Body of pancreas (tissue), 4 donors: Measurements from ENCODE around the gene AOAH. TPM values are rescaled to one million over a fixed set of nuclear protein-coding genes. Genes with fewer than 3 reads are reported as not detected.

Source experiments
- ATAC-seq: fragments of 150-250 bp; one replicate; pipeline ENCODE4 v1.9.1; 2016
- DNase-seq, 4 donors: peaks; one replicate each; pipeline ENCODE4 v3.0.0-alpha.2; 2019
- H3K27ac ChIP-seq, 4 donors: fragments of 200-600 bp; sonication (generic); 1 replicate in 3 of 4; 2 replicates in 1 of 4; pipeline versions ENCODE4 v1.5.1 to v1.6.1; 2016 to 2019; ENCODE audit warnings: mild to moderate bottlenecking in 1 of 4, mixed read lengths in 1 of 4, moderate library complexity in 1 of 4
- H3K27me3 ChIP-seq, 2 donors: fragments of 200-600 bp; sonication (generic); one replicate each; pipeline ENCODE4 v1.6.0; 2016; ENCODE audit warnings: mild to moderate bottlenecking in 1 of 2
- H3K36me3 ChIP-seq, 2 donors: fragments of 200-600 bp; sonication (generic); replicated peaks in 1 of 2; 2 replicates each; pipeline ENCODE4 v1.5.1; 2016; ENCODE audit warnings: low read depth in 2 of 2; ENCODE audit not compliant: insufficient read depth in 1 of 2
- H3K4me1 ChIP-seq: fragments of 200-600 bp; sonication (generic); one replicate; pipeline ENCODE4 v1.6.0; 2016
- H3K4me3 ChIP-seq, 2 donors: fragments of 200-600 bp; sonication (generic); 1 replicate in 1 of 2; 2 replicates in 1 of 2; pipeline ENCODE4 v1.5.1; 2016 to 2019
- H3K9me3 ChIP-seq, 3 donors: fragments of 200-600 bp; sonication (generic); 1 replicate in 2 of 3; 2 replicates in 1 of 3; pipeline ENCODE4 v1.5.1; 2016
- CTCF ChIP-seq, 7 experiments: fragments of 450-650 bp in 4 of 7; fragments of 200-600 bp in 3 of 7; sonication (generic) in 3 of 7; IDR thresholded peaks; one replicate each; pipeline ENCODE4 v1.5.1; 2016 to 2019; ENCODE audit warnings: antibody characterized with exemption in 7 of 7
- POLR2A ChIP-seq, 3 donors: fragments of 450-650 bp; IDR thresholded peaks; one replicate each; pipeline ENCODE4 v1.6.1; 2016; ENCODE audit warnings: antibody characterized with exemption in 3 of 3, mild to moderate bottlenecking in 2 of 3
- WGBS, 2 donors: methylation state at CpG; one replicate each; pipeline ENCODE4 v1.1.5; 2017; 5-methylcytosine and 5-hydroxymethylcytosine counted together
- intact Hi-C: fragments of 100-400 bp; cut with DNase I; formaldehyde crosslinking; loops from one replicate; pipeline ENCODE4 v1.15.1; 2023
- total RNA-seq, 2 donors: library from RNA; depleted of rRNA; stranded (reverse); fragments of >200 nt; gene quantifications; one replicate each; pipeline ENCODE4 v1.1.0, GENCODE V29; 2016

Gene AOAH
- 1 to 10 TPM; 4.9 to 6.2 TPM for total RNA-seq

- Histone ChIP-seq H3K9me3 (no peaks in the 10 kb centered on the region), H3K4me3 (no peak within 1 kb of the TSS), H3K27me3 (no peaks in the 10 kb centered on the region), H3K4me1 (peaks cover 17% of the 10 kb centered on the region), H3K27ac (peak within 1 kb of the TSS in 1 of 4 donors; percentile 42), H3K36me3 (no peaks in the 10 kb centered on the region)
- DNase-seq (peak in 3 of 4 donors; percentile 28 to 76 (median 39)), ATAC-seq (no peak)
- WGBS, 2 donors, result 77 to 83% methylated on average over 14 of the region's 14 CpGs
- TF ChIP-seq POLR2A (IDR thresholded peaks at IDR 0.05), result peak in 1 of 3 donors; percentile 56
- TF ChIP-seq CTCF (IDR thresholded peaks at IDR 0.05), result no peak
- intact Hi-C loops, result no loop called here
Observed at GRCh38 chr7:36723951-36724664, at the start of gene AOAH. Gene AOAH, minus strand, starts transcription at chr7:36724494. Its CDS starts 346 bp downstream, at chr7:36724148.

- WGBS, 2 donors, result 91 to 100% methylated on average over 1 of the region's 1 CpG
- ATAC-seq, result no peak
Observed at GRCh38 chr7:36766451-36766850, 42.2 kb upstream of the AOAH start.

GRCh38 chr7:36765605-36766004 lies 41.3 kb upstream of the AOAH start:
- intact Hi-C loops, result no loop called here
- H3K27me3 ChIP-seq, result no peaks in the 10 kb centered on the region
- H3K27ac ChIP-seq, result no peak overlapping the region
- no peak for DNase-seq
- H3K4me3 ChIP-seq, result no peak overlapping the region
- no peaks in the 10 kb centered on the region for H3K4me1 ChIP-seq
- H3K36me3 ChIP-seq, result no peaks in the 10 kb centered on the region
- no peak for TF ChIP-seq CTCF (IDR thresholded peaks at IDR 0.05)
- H3K9me3 ChIP-seq, result no peaks in the 10 kb centered on the region
- 60 to 75% methylated on average over 4 of the region's 4 CpGs for WGBS, 2 donors
- no peak for ATAC-seq

More at GRCh38 chr7:36766451-36766850, 42.2 kb upstream of the AOAH start:
- Histone ChIP-seq H3K9me3 (no peaks in the 10 kb centered on the region), H3K4me1 (no peaks in the 10 kb centered on the region), H3K4me3 (no peak overlapping the region), H3K27me3 (no peaks in the 10 kb centered on the region), H3K27ac (no peak overlapping the region), H3K36me3 (no peaks in the 10 kb centered on the region)
- DNase-seq, result no peak
- intact Hi-C loops, result no loop called here
- TF ChIP-seq POLR2A (IDR thresholded peaks at IDR 0.05), result no peak
- TF ChIP-seq CTCF (IDR thresholded peaks at IDR 0.05), result no peak

- no peak overlapping the region for H3K4me3 ChIP-seq
- H3K27ac ChIP-seq, result no peak overlapping the region
- ATAC-seq, result no peak
- no peak for DNase-seq
- WGBS, 2 donors, result 72 to 78% methylated on average over 5 of the region's 5 CpGs
- H3K9me3 ChIP-seq, result no peaks in the 10 kb centered on the region
- no peak for TF ChIP-seq CTCF (IDR thresholded peaks at IDR 0.05)
- H3K4me1 ChIP-seq, result peaks cover 4% of the 10 kb centered on the region
- intact Hi-C loops, result no loop called here
- H3K27me3 ChIP-seq, result no peaks in the 10 kb centered on the region
- no peaks in the 10 kb centered on the region for H3K36me3 ChIP-seq
Observed at GRCh38 chr7:36764929-36765328, 40.6 kb upstream of the AOAH start.
